ENCODE measurements around the gene ZEB2.

The ZEB2 gene

GRCh38 chr2:144512891-144513351 lies 7.0 kb downstream of the ZEB2 start:
- DNase-seq (ENCODE audit: low spot score): peak; percentile 42

GRCh38 chr2:144512470-144512869 lies 7.4 kb downstream of the ZEB2 start:
- no peak for DNase-seq (ENCODE audit: low spot score)

- DNase-seq (ENCODE audit: low spot score): no peak
Observed at GRCh38 chr2:144511937-144512336, 8.0 kb downstream of the ZEB2 start.

- DNase-seq (ENCODE audit: low spot score): peak; percentile 41
Observed at GRCh38 chr2:144511226-144511810, 8.6 kb downstream of the ZEB2 start.

GRCh38 chr2:144510294-144510991 lies 9.5 kb downstream of the ZEB2 start:
- DNase-seq (ENCODE audit: low spot score): peak; percentile 25

- no peak for DNase-seq (ENCODE audit: low spot score)
Observed at GRCh38 chr2:144509879-144510221, 10.1 kb downstream of the ZEB2 start.

- peak; percentile 33 for DNase-seq (ENCODE audit: low spot score)
Observed at GRCh38 chr2:144509001-144509878, 10.7 kb downstream of the ZEB2 start.

- peak; percentile 69 for DNase-seq (ENCODE audit: low spot score)
Observed at GRCh38 chr2:144508172-144508851, 11.6 kb downstream of the ZEB2 start.

GRCh38 chr2:144507441-144508171 lies 12.3 kb downstream of the ZEB2 start:
- DNase-seq (ENCODE audit: low spot score): peak; percentile 35

- peak; percentile 61 for DNase-seq (ENCODE audit: low spot score)
Observed at GRCh38 chr2:144505245-144505831, 14.6 kb downstream of the ZEB2 start.

- DNase-seq (ENCODE audit: low spot score): no peak
Observed at GRCh38 chr2:144504218-144504641, 15.7 kb downstream of the ZEB2 start.

- DNase-seq (ENCODE audit: low spot score): no peak
Observed at GRCh38 chr2:144503242-144503641, 16.7 kb downstream of the ZEB2 start.

- no peak for DNase-seq (ENCODE audit: low spot score)
Observed at GRCh38 chr2:144502369-144502768, 17.6 kb downstream of the ZEB2 start.

- no peak for DNase-seq (ENCODE audit: low spot score)
Observed at GRCh38 chr2:144501627-144502026, 18.3 kb downstream of the ZEB2 start.

- no peak for DNase-seq (ENCODE audit: low spot score)
Observed at GRCh38 chr2:144501118-144501517, 18.8 kb downstream of the ZEB2 start.

- no peak for DNase-seq (ENCODE audit: low spot score)
Observed at GRCh38 chr2:144500563-144500962, 19.4 kb downstream of the ZEB2 start.

GRCh38 chr2:144498277-144498676 lies 21.6 kb downstream of the ZEB2 start:
- no peak for DNase-seq (ENCODE audit: low spot score)

- no peak for DNase-seq (ENCODE audit: low spot score)
Observed at GRCh38 chr2:144496977-144497598, 22.8 kb downstream of the ZEB2 start.

GRCh38 chr2:144496092-144496976 lies 23.6 kb downstream of the ZEB2 start:
- DNase-seq (ENCODE audit: low spot score): no peak

Data from hematopoietic multipotent progenitor cell treated with erythropoietin and hydrocortisone succinate and interleukin-3 and kit ligand, for 17 days (in vitro differentiated cells).